HG02870 (cell line): ENCODE measurements around the gene CARMIL1.

Source experiments
- ATAC-seq: cut with Tn5 transposase; IDR thresholded peaks from one replicate; pipeline ENCODE4 v1.9.1; 2021; ENCODE audit warnings: mild to moderate bottlenecking, moderate library complexity; ENCODE audit not compliant: unreplicated experiment

CARMIL1 gene

DNA sequence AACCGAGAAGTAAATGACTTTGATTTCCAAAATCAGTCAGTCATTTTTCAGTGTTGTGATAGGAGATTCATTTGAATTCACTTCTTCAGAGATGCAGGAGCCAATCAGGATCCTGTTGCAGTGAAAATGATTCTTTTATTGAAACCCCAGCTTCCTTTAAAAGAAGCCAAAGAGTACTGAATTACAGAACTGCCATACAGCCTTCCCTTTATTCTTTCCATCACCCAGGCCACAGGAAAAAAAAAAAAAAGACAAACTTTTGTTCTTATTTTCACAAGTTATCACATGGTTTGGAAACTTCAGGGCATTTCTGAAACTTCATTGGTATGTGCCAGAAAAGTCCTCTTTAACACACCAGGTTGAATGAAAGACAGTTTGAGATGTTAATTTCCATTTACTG, 1.8 kb upstream of the CARMIL1 start:
- ATAC-seq = no peak

DNA sequence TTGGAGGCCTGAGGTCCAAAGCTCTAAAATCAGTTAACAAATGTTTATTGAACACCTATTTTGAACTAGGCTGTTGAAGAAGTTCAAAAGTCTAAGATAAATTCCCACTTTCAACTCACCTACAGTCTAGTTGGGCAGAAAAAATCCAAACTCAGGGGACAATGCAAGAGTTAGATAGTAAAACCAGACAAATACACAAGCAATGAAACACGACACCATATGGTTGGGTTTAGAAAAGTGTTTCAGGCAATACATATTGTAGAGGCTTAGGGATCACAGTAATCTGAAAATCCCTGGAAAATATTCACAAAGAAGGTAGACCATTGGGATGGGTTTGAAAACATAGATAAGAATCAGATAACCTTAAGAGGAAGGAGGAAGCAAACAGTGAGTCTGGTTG, 1.3 kb upstream of the CARMIL1 start:
- ATAC-seq = no peak

DNA sequence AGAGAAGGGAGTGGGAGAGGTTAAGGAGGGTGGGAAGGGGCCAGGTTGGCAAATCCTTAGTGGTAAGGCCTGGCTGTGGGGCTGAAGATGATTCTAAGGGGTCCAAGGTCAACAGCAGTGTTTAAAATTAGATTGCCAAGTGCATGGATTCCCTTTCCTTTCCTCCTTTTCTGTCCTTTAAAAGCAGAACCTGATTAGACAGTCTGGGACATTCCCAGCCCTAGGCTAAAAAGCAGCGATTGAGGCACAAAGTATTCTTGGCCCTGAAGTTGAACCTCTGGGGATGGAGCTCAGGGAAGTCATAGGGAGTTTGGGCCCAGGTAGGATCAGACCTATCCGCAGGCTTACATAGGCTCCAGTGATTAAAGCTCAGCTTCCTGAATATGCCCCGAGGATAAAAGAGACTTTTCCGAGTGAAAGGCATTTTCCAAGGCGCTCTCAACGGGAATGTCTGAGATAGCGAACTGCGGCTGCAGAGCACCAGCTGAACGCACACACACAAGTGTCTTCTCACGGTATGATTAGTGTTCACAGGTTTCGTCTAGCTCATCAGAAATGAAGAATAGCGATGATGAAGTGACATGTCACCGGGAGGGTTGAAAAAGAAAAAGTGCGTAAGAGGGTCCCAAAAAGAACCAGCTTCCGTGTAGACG, 787 bp upstream of the CARMIL1 start:
- peak; percentile 29 for ATAC-seq

DNA sequence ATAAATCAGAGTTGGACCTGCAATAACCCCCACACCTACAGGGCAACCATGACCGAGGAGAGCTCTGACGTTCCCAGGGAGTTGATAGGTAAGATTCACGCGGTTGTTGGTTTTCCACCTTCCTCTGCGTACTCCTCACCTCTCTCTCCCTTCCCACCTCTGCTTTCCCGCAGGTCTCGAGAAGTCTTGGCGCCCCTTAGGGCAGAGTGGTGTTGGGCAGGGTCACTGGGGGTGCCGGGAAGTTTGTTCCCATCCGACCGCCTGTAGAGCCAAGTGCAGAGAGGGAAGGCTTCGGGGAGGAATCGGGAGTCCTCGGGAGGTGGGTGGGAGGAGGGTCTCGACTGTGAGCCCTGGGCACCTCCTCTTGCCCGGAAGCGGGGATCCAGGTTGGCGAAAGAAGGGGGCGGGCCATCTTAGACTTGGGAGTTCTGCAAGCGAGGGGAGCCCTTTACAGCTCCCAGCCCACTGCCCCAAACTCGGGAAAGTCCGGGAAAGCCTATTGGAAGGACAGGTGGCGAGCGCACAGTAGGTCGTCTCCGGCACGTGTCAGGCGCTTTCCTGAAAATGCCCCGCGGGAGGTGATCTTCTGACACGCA, 672 bp downstream of the CARMIL1 start:
- no peak for ATAC-seq

DNA sequence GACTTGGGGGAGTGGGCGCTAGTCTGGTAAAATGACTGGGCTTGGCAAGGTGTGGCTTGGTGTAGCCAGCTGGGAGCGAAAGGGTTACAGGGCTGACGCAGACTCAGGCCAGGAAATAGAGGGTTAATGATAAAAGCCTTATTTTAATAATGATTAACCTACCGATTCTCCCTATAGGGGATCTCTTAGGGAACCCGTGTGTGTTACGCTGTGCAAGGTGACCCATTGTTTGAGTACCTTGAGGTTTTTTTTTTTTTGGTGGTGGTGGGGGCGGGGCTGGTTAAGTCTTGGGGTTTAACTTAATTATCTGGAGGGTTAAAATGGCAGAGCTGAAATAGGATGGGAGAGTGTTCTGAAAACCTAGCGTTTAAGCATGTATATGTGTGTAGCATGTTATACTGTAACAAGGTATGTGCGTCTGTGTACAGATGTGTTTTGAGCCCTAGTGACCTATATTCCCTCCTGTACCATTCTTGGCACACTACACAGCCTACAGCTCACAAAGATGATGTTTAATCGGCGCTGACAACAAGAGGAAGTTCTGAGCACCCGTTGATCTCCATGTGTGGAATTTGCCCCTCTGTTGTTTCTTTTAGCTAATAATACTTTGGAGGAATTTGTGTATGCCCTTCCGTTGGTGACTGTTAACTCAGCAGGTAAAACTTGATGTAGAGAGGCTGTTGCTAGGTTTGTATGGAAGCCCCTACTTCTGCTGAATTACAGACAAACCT, 1.3 kb downstream of the CARMIL1 start:
- no peak for ATAC-seq

DNA sequence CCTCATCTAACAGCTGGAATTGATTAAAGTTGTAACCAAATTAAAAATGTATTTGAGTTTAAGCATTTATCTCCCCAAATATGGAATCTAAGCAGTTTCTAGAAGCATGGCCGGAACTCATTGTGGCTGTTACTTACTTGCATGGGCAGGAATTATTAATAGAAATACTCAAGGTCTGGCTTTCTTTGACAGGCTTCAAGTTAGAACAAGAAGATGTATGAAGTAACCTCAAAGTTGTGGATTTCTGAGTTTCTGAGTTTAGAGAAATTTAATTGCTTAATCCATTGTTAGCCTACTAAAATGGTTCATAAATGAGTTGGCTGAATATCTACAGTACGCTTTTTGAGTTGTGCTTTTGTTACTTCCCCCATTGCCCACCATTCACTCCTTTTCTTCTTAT, 7.7 kb downstream of the CARMIL1 start:
- ATAC-seq = no peak

DNA sequence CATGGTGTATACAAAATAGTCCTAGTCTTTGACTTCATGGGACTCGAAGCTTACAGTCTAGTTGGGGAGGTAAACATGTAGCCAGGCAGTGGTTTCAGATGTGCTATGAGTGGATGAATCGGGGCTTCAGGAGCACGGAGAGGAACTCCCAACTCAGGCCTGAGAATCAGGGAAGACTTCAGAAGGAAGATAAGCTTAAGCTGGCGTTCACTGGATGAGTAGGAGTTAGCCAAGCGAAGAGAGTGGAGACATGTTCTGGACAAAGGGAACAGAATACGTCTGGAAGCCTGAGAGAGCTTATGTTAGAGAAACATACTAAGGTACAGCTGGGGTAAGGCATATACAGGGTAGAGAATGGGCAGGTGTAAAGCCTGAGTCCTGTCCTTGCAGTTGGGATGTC, 8.8 kb downstream of the CARMIL1 start:
- ATAC-seq = no peak

DNA sequence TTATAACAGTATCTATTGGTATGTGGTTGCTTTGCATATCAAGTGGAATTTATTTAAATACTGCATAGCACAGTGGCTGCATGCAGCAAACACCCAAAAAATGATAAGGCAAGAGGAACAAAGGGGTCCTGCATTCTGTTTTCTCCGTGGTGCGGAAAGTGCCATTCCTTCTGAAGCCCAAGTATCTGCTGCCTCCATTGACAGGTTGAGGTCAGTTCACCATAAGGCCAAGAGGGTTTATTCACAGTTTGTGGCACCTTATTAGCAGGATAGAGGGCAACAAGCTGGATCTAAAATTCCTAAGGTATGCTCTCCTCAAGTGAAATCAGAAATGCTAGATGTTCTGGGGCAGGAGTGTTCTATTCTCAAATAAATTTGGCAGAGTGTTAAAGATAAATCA, 9.3 kb downstream of the CARMIL1 start:
- no peak for ATAC-seq

DNA sequence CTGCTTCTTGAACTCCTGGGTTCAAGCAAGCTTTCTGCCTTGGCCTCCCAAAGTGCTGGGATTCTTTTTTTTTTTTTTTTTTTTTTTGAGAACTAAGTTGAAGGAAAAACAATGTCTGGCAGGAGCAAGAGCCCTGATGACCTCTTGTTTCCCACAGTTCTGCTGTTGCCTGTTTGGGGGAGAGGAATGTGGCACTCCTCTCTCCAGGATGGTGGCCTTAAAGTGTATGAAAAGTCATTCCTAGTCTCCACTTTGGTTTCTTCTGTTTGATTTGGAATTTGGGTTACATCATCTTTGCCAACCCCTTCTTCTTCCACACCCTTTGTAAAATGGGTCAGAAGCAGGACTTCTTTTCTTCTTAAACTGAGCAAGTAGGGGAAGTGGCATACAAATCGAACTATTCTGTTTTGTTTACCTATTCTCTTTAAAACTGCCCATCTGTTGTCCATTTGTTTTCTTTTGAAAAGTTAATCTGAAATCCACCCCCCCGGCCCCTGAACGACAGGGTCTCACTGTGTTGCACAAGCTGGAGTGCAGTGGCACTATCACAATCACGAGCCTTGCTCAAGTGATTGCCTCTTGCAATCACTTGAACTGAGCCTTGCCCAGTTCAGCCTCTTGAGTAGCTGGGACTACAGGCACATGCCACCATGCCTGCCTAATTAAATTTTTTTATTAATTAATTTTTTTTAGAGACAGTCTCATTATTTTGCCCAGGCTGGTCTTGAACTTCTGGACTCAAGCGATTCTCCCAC, 11.3 kb downstream of the CARMIL1 start:
- no peak for ATAC-seq

DNA sequence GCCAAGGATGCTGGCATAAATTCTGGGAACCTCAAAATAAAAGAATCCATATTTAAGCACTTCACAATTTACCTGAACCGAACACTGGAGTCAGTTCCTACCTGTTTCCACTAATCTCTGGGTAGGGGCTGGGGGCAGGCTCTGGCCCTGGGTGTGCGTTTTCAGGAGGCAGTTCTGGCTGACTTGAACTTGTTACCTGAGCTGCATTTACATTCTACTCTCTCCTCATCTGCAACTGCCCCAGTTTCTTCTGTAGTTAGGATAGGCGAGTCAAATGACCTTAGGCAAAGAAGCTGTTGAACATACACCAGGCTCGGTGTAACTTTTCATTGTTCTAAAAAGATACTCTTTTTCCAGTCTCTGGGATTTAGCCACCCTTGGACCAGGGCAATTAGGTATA, 13.2 kb downstream of the CARMIL1 start:
- ATAC-seq = no peak

DNA sequence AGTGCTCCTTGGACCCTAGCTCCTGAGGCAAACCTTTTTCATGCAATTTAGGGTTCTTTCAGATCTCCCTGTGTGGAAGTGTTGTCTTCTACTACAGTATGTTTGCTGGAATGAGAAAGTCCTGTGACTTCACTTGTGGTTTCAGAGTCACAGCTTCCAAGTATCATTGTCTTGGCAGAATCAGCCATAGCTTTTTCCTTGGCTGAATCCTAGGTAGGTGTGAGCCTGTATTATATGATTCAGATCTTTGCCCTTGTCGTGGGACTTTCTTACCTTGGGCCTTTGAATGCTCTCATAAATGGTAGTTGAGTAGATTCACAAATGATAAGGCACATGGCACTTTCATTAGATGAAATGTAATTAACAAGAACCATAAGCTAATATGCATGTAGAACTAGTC, 16.5 kb downstream of the CARMIL1 start:
- no peak for ATAC-seq

DNA sequence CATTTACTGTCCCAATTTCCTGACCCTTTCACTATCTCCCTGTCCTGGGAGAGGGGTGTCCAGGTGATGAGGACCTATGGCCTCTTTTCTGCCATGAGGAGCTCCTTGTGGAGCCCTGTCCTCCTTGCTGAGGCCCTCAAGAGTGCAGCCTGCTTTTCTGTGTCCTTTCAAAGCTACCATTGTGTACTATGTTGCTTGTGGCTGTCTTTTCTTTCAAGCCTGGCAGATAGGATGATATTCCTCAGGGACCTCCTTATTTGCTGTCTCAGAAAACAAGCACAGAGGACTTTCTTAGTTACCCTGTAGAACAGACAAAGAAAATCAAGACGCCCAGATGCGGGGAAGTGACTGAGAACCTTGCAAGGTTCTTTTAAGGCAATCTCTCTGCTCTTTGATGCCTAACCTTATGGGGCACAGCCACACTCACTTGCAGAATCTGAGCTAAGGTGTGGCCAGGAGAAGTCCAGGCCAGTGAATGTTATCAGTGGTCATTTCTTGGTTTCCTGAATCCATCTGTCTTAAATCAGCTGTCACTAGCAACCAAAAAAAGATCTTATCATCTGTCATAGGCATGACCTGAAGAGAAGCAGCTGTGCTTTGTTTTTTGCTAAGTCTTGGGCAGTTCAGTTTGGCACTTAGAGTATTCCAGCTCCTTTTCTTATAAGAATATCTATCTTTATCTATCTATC, 17.2 kb downstream of the CARMIL1 start:
- ATAC-seq = no peak

DNA sequence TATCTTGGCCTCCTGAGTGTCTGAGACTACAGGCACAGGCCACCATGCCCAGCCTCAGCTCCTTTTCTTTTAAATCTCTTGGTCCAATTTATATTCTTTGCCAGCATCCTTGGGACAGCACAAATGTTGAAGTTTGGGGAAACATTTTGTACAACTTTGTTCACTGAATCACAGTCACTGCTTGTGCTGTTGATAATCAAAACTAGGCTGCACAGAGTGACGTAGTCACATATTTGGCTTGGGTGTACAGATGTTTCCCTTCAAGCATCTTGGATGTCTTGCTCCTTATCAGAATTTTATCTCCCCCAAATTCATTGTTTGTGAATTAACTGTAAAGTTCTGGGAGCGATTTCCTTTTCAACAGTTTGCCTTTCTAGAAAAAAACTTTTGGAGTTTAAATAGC, 17.9 kb downstream of the CARMIL1 start:
- no peak for ATAC-seq

DNA sequence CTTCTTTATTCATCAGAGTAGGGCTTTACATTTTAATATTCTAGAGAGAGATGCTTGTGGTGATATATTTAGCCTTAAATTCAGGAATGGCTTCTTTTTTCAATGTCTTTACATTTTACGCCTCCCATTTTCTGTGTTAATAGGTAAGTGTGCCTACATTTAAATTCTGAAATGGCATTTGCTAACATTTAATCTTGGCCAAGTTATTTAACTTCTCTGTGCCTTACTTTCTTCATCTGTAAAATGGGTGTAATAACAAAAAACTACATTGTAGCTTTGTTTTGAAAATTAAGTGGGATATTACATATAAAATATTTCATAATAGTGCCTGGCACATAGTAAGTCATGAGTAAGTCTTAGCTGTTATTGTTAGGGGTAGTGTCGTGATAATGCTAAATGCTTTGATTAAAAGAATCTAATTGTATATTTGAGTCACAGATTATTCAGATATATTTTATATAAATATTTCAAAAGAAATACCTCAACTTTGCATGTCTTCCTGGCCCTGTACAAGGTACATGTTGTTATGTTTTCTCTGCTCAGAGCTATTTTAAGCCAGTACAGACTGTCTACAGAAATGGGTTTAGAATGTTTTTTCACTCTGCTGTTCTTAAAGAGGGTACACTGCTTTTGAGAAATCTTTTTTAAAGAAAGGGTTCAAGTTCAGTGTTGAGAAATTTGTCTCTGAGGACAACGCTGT, 18.8 kb downstream of the CARMIL1 start:
- peak; percentile 24 for ATAC-seq

DNA sequence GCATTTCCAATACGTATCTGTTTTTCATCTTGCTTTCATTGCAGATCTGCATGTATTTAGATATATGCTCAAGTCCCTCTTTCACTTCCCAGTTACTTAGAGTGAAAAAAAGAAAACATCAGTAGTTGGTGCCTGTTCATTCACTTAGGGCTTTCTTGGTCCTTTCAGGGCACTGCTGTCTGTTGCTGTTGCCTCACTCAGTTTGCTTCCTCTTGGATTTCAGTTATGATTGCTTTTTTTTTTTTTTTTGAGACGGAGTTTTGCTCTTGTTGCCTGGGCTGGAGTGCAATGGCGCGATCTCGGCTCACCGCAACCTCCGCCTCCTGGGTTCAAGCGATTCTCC, 19.3 kb downstream of the CARMIL1 start:
- peak; percentile 63 for ATAC-seq

DNA sequence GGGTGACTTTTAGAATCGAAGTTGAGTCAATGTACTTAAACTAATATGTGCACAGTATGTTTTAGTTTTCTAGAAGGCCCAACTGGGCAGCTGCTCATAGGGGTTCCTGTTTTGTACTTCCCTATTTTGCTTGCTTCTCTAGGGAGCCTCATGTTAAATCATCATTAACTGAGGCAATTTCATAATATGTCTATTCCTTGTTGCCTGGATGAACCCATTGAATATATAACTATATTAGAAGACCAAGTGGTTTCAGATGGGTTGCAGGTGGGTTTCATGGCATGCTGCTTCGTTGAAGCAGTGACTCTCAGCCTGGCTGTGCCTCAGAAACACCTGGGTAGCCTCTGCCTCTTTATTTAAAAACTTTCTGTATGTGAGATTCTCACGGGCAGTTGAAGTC, 22.2 kb downstream of the CARMIL1 start:
- no peak for ATAC-seq

DNA sequence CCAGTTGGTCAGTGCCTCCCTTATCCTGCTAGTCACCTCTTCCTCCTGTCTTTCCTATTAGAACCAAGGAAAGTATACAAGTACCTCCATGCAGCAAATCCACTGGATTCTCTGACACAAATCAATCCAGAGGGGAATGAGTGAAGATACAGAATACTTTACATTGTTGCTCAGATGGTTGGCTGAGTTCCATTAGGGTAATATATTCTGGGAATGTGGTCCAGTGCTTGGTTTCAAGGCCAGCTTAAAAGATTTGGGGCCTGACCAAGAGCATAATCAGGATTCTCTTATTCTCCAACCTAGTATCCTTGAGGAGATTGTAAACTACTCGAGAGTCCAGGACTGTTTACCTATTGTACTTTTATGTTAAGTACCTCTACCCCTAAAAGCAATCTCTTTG, 23.0 kb downstream of the CARMIL1 start:
- no peak for ATAC-seq

DNA sequence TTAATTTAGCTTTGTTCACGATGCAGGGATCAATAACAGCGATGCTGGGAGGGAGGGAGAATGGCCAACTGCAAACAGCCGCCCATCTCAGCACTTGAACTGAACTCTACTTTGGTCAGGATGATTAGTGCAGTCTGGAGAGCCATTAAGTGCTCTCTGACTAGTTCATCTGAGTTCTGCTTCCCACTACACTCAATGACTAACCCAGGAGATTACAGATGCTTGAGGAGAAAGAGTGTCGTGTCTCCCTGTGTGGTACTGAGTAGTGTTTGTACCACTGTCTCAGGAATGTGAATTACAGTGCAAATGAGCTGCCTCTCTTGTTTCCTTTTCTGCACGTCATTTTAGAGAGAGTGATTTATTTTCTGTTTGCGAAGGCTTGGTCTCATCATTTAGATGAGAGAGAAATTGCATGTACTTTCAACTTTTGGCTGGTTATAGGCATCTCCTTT, 23.5 kb downstream of the CARMIL1 start:
- ATAC-seq = no peak

DNA sequence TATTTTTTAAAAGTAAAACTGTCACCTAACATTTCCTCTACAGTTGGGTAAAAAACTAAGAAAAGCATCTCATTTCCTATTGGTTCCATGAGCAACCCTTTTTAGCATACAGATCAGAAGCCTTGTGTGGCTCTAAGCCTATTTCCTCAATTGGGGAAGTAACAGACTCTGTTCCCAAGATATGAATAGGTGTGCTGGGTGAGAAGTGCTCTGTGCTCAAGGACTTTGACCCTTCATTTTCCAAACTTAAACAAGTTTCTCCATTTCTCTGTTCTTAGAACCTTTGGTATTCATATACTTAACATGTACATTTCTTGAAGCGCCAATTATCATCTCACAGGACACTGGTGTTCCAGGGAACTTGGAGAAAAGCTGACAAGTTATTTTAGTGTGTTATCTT, 24.1 kb downstream of the CARMIL1 start:
- no peak for ATAC-seq

DNA sequence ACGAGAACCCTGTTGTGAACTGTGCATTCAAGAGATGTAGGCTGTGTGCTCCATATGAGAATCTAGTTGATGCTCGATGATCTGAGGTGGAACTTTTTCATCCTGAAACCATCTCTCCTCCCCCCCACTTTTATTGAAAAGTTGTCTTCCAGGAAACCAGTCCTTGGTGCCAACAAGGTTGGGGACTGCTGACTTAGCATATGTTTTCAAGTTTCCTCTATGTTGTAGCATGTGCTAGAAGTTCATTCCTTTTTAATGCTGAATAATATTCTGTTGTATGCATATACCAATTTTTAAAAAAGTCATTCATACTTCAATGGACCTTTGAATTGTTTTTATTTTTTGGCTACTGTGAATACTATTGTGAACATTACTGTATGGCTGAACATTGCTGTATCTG, 27.2 kb downstream of the CARMIL1 start:
- no peak for ATAC-seq
